Peyer's patch (tissue), 4 donors: Measurements from ENCODE around the gene VBP1. TPM values are rescaled to one million over a fixed set of nuclear protein-coding genes. Genes with fewer than 3 reads are reported as not detected.

Source experiments
- DNase-seq, 3 donors: peaks; one replicate each; pipeline ENCODE4 v3.0.0-alpha.2; 2017 to 2019
- H3K27ac ChIP-seq, 4 donors: fragments of 200-600 bp; sonication (generic); one replicate each; pipeline ENCODE4 v1.5.1; 2016 to 2019
- H3K27me3 ChIP-seq, 2 donors: fragments of 200-600 bp; sonication (generic); one replicate each; pipeline ENCODE4 v1.5.1; 2019
- H3K36me3 ChIP-seq, 3 donors: fragments of 200-600 bp; sonication (generic); one replicate each; pipeline ENCODE4 v1.5.1; 2016 to 2019
- H3K4me1 ChIP-seq, 4 donors: fragments of 200-600 bp; sonication (generic); one replicate each; pipeline ENCODE4 v1.5.1; 2016 to 2019
- H3K4me3 ChIP-seq, 4 donors: fragments of 200-600 bp; sonication (generic); 1 replicate in 3 of 4; 2 replicates in 1 of 4; pipeline ENCODE4 v1.5.1; 2016 to 2019; ENCODE audit warnings: mild to moderate bottlenecking in 1 of 4
- H3K9me3 ChIP-seq, 4 donors: fragments of 200-600 bp; sonication (generic); one replicate each; pipeline ENCODE4 v1.5.1; 2016 to 2019; ENCODE audit warnings: mild to moderate bottlenecking in 1 of 4
- CTCF ChIP-seq, 6 experiments: fragments of 450-650 bp in 4 of 6; fragments of 200-600 bp in 2 of 6; sonication (generic) in 1 of 6; IDR thresholded peaks; one replicate each; pipeline ENCODE4 v1.5.1; 2017 to 2019; ENCODE audit warnings: antibody characterized with exemption in 6 of 6, mild to moderate bottlenecking in 3 of 6, moderate library complexity in 1 of 6
- POLR2A ChIP-seq, 2 donors: fragments of 450-650 bp; IDR thresholded peaks; one replicate each; pipeline ENCODE4 v1.5.1; 2017; ENCODE audit warnings: antibody characterized with exemption in 2 of 2, mild to moderate bottlenecking in 2 of 2, moderate library complexity in 2 of 2
- total RNA-seq, 4 donors: library from RNA; depleted of rRNA; stranded (reverse); fragments of >200 nt; gene quantifications; one replicate each; pipeline ENCODE4 v1.1.0, GENCODE V29; 2016

Gene VBP1
- total RNA-seq, 4 donors from 2014 or later: 11.7 to 31.9 (median 21.8) TPM

- H3K27me3 ChIP-seq: no peaks in the 10 kb centered on the region
- no peak overlapping the region for H3K4me3 ChIP-seq
- H3K36me3 ChIP-seq: peaks cover 0 to 14% (median 0%) of the 10 kb centered on the region in 3 donors
- H3K27ac ChIP-seq: no peak overlapping the region
- TF ChIP-seq POLR2A (IDR thresholded peaks at IDR 0.05): no peak
- no peak for TF ChIP-seq CTCF (IDR thresholded peaks at IDR 0.05)
- H3K4me1 ChIP-seq: no peaks in the 10 kb centered on the region
- H3K9me3 ChIP-seq: no peaks in the 10 kb centered on the region
- DNase-seq: no peak
Observed at GRCh38 chrX:155225774-155226173, 9.5 kb downstream of the VBP1 start.

- no peak for DNase-seq
- Histone ChIP-seq H3K9me3 (no peaks in the 10 kb centered on the region), H3K27ac (no peak overlapping the region), H3K4me1 (no peaks in the 10 kb centered on the region), H3K36me3 (peaks cover 0 to 14% (median 0%) of the 10 kb centered on the region in 3 donors), H3K4me3 (no peak overlapping the region), H3K27me3 (no peaks in the 10 kb centered on the region)
- TF ChIP-seq POLR2A (IDR thresholded peaks at IDR 0.05) (no peak), CTCF (IDR thresholded peaks at IDR 0.05) (no peak)
Observed at GRCh38 chrX:155231163-155231562, 14.9 kb downstream of the VBP1 start.

GRCh38 chrX:155235891-155236290 lies 19.6 kb downstream of the VBP1 start:
- Histone ChIP-seq H3K36me3 (peaks cover 0 to 25% (median 0%) of the 10 kb centered on the region in 3 donors), H3K27me3 (no peaks in the 10 kb centered on the region), H3K27ac (no peak overlapping the region), H3K4me1 (no peaks in the 10 kb centered on the region), H3K9me3 (no peaks in the 10 kb centered on the region), H3K4me3 (no peak overlapping the region)
- no peak for DNase-seq
- TF ChIP-seq POLR2A (IDR thresholded peaks at IDR 0.05) (no peak), CTCF (IDR thresholded peaks at IDR 0.05) (no peak)

- no peak for DNase-seq
Observed at GRCh38 chrX:155237719-155238118, 21.5 kb downstream of the VBP1 start.

GRCh38 chrX:155242300-155242699 lies 26.0 kb downstream of the VBP1 start:
- Histone ChIP-seq H3K4me3 (no peak overlapping the region), H3K4me1 (no peaks in the 10 kb centered on the region), H3K9me3 (no peaks in the 10 kb centered on the region), H3K27me3 (no peaks in the 10 kb centered on the region), H3K36me3 (peaks cover 0 to 9% (median 0%) of the 10 kb centered on the region in 3 donors), H3K27ac (no peak overlapping the region)
- no peak for TF ChIP-seq POLR2A (IDR thresholded peaks at IDR 0.05)
- TF ChIP-seq CTCF (IDR thresholded peaks at IDR 0.05): no peak
- DNase-seq: no peak

More at GRCh38 chrX:155237719-155238118, 21.5 kb downstream of the VBP1 start:
- TF ChIP-seq POLR2A (IDR thresholded peaks at IDR 0.05) (no peak), CTCF (IDR thresholded peaks at IDR 0.05) (no peak)
- Histone ChIP-seq H3K9me3 (no peaks in the 10 kb centered on the region), H3K27ac (no peak overlapping the region), H3K36me3 (peaks cover 0 to 22% (median 0%) of the 10 kb centered on the region in 3 donors), H3K4me3 (no peak overlapping the region), H3K4me1 (no peaks in the 10 kb centered on the region), H3K27me3 (no peaks in the 10 kb centered on the region)

GRCh38 chrX:155246748-155247147 lies 30.5 kb downstream of the VBP1 start:
- H3K27me3 ChIP-seq: no peaks in the 10 kb centered on the region
- H3K4me1 ChIP-seq: no peaks in the 10 kb centered on the region
- H3K4me3 ChIP-seq: no peak overlapping the region
- no peaks in the 10 kb centered on the region for H3K36me3 ChIP-seq
- H3K9me3 ChIP-seq: no peaks in the 10 kb centered on the region
- TF ChIP-seq POLR2A (IDR thresholded peaks at IDR 0.05) (no peak), CTCF (IDR thresholded peaks at IDR 0.05) (no peak)
- H3K27ac ChIP-seq: no peak overlapping the region
- DNase-seq: no peak
